CD4-positive, alpha-beta memory T cell (primary cell): ENCODE results near the gene CNTF. TPM values are rescaled to one million over a fixed set of nuclear protein-coding genes. Genes with fewer than 3 reads are reported as not detected.

ENCODE experiments used
- CTCF ChIA-PET: fragments of 350-600 bp; sonication (Branson Sonifier 250); formaldehyde crosslinking; loops from one replicate; lab custom pipeline; 2021; ENCODE audit warnings: inconsistent platforms; ENCODE audit not compliant: partially characterized antibody; lab: Charles Lee
- POLR2A ChIA-PET: fragments of 350-600 bp; sonication (Branson Sonifier 250); formaldehyde crosslinking; loops from one replicate; lab custom pipeline; 2021; ENCODE audit not compliant: partially characterized antibody; lab: Charles Lee
- DNase-seq, 5 donors: peaks; one replicate each; pipeline versions ENCODE4 v3.0.0 to v3.0.0-alpha.2; 2020 to 2022; ENCODE audit warnings: mixed read lengths in 1 of 5
- H3K27ac ChIP-seq: one replicate; pipeline ENCODE4 v1.7.0; 2013; ENCODE audit warnings: low read depth, low read length
- H3K27me3 ChIP-seq: 2 replicates; pipeline ENCODE4 v1.7.0; 2013; ENCODE audit warnings: mild to moderate bottlenecking, low read length, moderate library complexity; ENCODE audit not compliant: insufficient read depth
- H3K36me3 ChIP-seq: 2 replicates; pipeline ENCODE4 v1.7.0; 2013; ENCODE audit warnings: mild to moderate bottlenecking, low read length, moderate library complexity; ENCODE audit not compliant: insufficient read depth
- H3K4me1 ChIP-seq: 2 replicates; pipeline ENCODE4 v1.7.0; 2013; ENCODE audit warnings: mild to moderate bottlenecking, low read length, moderate library complexity; ENCODE audit not compliant: insufficient read depth
- H3K4me3 ChIP-seq, 2 donors: one replicate each; pipeline ENCODE4 v1.7.0; 2013; ENCODE audit warnings: low read length in 2 of 2, mild to moderate bottlenecking in 1 of 2
- H3K9me3 ChIP-seq, 2 donors: one replicate each; pipeline ENCODE4 v1.7.0; 2013; ENCODE audit warnings: low read length in 2 of 2, control low read depth in 1 of 2; ENCODE audit not compliant: control insufficient read depth in 1 of 2
- H3K27ac Mint-ChIP-seq, 7 donors: one replicate each; pipeline ENCODE4 v1.8.0; 2020 to 2021; ENCODE audit warnings: mixed read lengths in 7 of 7, mild to moderate bottlenecking in 6 of 7, inconsistent platforms in 3 of 7, moderate library complexity in 3 of 7
- H3K27me3 Mint-ChIP-seq, 2 donors: one replicate each; pipeline ENCODE4 v1.8.0; 2020 to 2021; ENCODE audit warnings: mixed read lengths in 2 of 2
- H3K36me3 Mint-ChIP-seq, 2 donors: one replicate each; pipeline ENCODE4 v1.8.0; 2020 to 2021; ENCODE audit warnings: mixed read lengths in 2 of 2, inconsistent platforms in 1 of 2, mild to moderate bottlenecking in 1 of 2
- H3K4me1 Mint-ChIP-seq, 4 donors: one replicate each; pipeline ENCODE4 v1.8.0; 2020 to 2021; ENCODE audit warnings: mixed read lengths in 4 of 4, mild to moderate bottlenecking in 1 of 4
- H3K4me3 Mint-ChIP-seq, 8 donors: one replicate each; pipeline ENCODE4 v1.8.0; 2020 to 2021; ENCODE audit warnings: mixed read lengths in 8 of 8, mild to moderate bottlenecking in 7 of 8, moderate library complexity in 6 of 8, inconsistent platforms in 3 of 8
- H3K9me3 Mint-ChIP-seq, 8 donors: one replicate each; pipeline ENCODE4 v1.8.0; 2020 to 2021; ENCODE audit warnings: mixed read lengths in 8 of 8, mild to moderate bottlenecking in 5 of 8, inconsistent platforms in 3 of 8, moderate library complexity in 1 of 8
- intact Hi-C: fragments of 100-400 bp; cut with micrococcal nuclease; formaldehyde crosslinking; loops from one replicate; pipeline ENCODE4 v1.15.1; 2023
- polyA plus RNA-seq, 2 donors: library from polyadenylated mRNA; unstranded; fragments of 300-500 nt; fragmentation: Illumina TruSeq; gene quantifications; one replicate each; pipeline ENCODE4 v1.2.3, GENCODE V29; 2021
- total RNA-seq, 2 experiments: library from RNA; stranded (reverse); gene quantifications; one replicate each; pipeline ENCODE4 v1.2.3, GENCODE V29; 2021

Gene CNTF
- total and polyA plus RNA-seq, 4 experiments from 2014 or later, result 0.10 to 2.9 (median 2.6) TPM; not detected in 1

GRCh38 chr11:58582437-58582836 lies 40.0 kb upstream of the CNTF start:
- peaks cover 10 to 34% of the 10 kb centered on the region in 2 donors for H3K36me3 Mint-ChIP-seq
- intact Hi-C loops, result no loop called here

GRCh38 chr11:58586998-58587397 lies 35.5 kb upstream of the CNTF start:
- H3K4me3 ChIP-seq, result no peak overlapping the region
- no peaks in the 10 kb centered on the region for H3K9me3 ChIP-seq
- intact Hi-C loops, result no loop called here
- Mint-ChIP-seq H3K4me3 (no peak overlapping the region), H3K27me3 (no peaks in the 10 kb centered on the region), H3K4me1 (peaks cover 36 to 46% (median 38%) of the 10 kb centered on the region in 4 donors), H3K36me3 (peaks cover 16 to 21% of the 10 kb centered on the region in 2 donors), H3K27ac (peak overlapping the region in 1 of 7 donors; percentile 1), H3K9me3 (no peaks in the 10 kb centered on the region)
- H3K27ac ChIP-seq, result no peak overlapping the region
- H3K27me3 ChIP-seq, result no peaks in the 10 kb centered on the region
- H3K4me1 ChIP-seq, result peaks cover 34% of the 10 kb centered on the region
- no peak for DNase-seq
- ChIA-PET POLR2A (interaction anchor here (1.6 kb wide), 1 partner anchor 10 kb away, joined by 9 read pairs; the partner anchor contains the start of gene LPXN), CTCF (interaction anchor here (1.1 to 2.3 kb wide), 2 partner anchors 19 to 43 kb away, joined by 3 to 10 read pairs; no protein-coding TSS in a partner anchor)
- peaks cover 10% of the 10 kb centered on the region for H3K36me3 ChIP-seq

More at GRCh38 chr11:58582437-58582836, 40.0 kb upstream of the CNTF start:
- Mint-ChIP-seq H3K27me3 (peaks cover 0 to 3% of the 10 kb centered on the region in 2 donors), H3K27ac (peak overlapping the region in 1 of 7 donors; percentile 3), H3K4me1 (peaks cover 33 to 70% (median 43%) of the 10 kb centered on the region in 4 donors), H3K9me3 (peaks cover 0 to 14% (median 0%) of the 10 kb centered on the region in 8 donors), H3K4me3 (peak overlapping the region in 4 of 8 donors; percentile 13 to 51 (median 28))
- Histone ChIP-seq H3K36me3 (peaks cover 10% of the 10 kb centered on the region), H3K9me3 (no peaks in the 10 kb centered on the region), H3K27me3 (no peaks in the 10 kb centered on the region), H3K4me1 (peaks cover 57% of the 10 kb centered on the region), H3K27ac (no peak overlapping the region), H3K4me3 (no peak overlapping the region)
- DNase-seq, result no peak
- CTCF ChIA-PET, result interaction anchor here (0.7 to 8.6 kb wide), 3 partner anchors 16 to 48 kb away, joined by 3 to 187 read pairs (median 3); no protein-coding TSS in a partner anchor
- POLR2A ChIA-PET, result interaction anchor here (0.8 to 1.9 kb wide), 2 partner anchors 9 to 14 kb away, joined by 3 to 8 read pairs; no protein-coding TSS in a partner anchor

GRCh38 chr11:58591659-58592058 lies 30.8 kb upstream of the CNTF start:
- Histone ChIP-seq H3K4me1 (peaks cover 25% of the 10 kb centered on the region), H3K4me3 (no peak overlapping the region), H3K36me3 (peaks cover 4% of the 10 kb centered on the region), H3K9me3 (no peaks in the 10 kb centered on the region), H3K27me3 (no peaks in the 10 kb centered on the region), H3K27ac (no peak overlapping the region)
- H3K36me3 Mint-ChIP-seq, result peaks cover 31 to 37% of the 10 kb centered on the region in 2 donors
- no peak overlapping the region for H3K4me3 Mint-ChIP-seq
- no peaks in the 10 kb centered on the region for H3K27me3 Mint-ChIP-seq
- no peak for DNase-seq
- H3K27ac Mint-ChIP-seq, result peak overlapping the region in 2 of 7 donors; percentile 23 to 48
- H3K4me1 Mint-ChIP-seq, result peaks cover 43 to 63% (median 51%) of the 10 kb centered on the region in 4 donors
- CTCF ChIA-PET, result interaction anchor here (1.2 kb wide), 1 partner anchor 24 kb away, joined by 4 read pairs; no protein-coding TSS in a partner anchor
- no peaks in the 10 kb centered on the region for H3K9me3 Mint-ChIP-seq
- intact Hi-C loops, result no loop called here
- POLR2A ChIA-PET, result interaction anchor here (0.8 to 1.2 kb wide), 2 partner anchors 37 to 47 kb away, joined by 3 to 5 read pairs; no protein-coding TSS in a partner anchor

DNA sequence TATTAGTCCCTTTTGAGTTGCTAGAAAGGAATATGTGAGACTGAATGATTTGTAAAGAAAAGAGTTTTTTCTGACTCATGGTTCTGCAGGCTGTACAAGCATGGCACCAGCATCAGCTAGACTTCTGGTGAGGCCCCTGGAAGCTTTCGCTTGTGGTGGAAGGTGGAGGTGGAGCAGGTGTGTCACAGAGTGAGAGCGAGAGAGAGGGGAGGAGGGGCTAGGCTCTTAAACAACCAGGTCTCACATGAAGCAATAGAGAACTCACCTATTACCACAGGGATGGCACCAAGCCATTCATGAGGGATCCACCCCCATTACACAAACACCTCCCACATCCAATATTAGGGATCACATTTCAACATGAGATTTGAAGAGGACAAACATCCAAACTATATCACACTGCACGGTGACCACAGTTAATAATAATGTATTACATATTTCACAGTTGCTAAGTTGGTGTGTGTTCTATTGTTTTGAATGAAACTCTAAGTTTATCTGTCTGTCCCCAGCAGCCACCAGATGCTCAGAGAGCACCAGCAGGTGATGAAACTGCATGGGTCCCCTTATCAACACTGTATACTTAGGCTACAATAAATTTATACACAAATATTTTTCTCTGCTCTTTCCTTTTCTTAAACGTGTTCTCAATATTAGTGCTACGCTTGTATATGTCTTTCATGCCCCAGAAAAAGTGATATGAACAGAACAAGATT lies 29.5 kb upstream of the CNTF start:
- H3K4me3 ChIP-seq, result no peak overlapping the region
- H3K27ac ChIP-seq, result no peak overlapping the region
- no peaks in the 10 kb centered on the region for H3K9me3 ChIP-seq
- peaks cover 50 to 65% (median 56%) of the 10 kb centered on the region in 4 donors for H3K4me1 Mint-ChIP-seq
- no peaks in the 10 kb centered on the region for H3K9me3 Mint-ChIP-seq
- CTCF ChIA-PET, result interaction anchor here (1.1 to 2.2 kb wide), 2 partner anchors 12 to 24 kb away, joined by 4 to 9 read pairs; no protein-coding TSS in a partner anchor
- intact Hi-C loops, result no loop called here
- peaks cover 38% of the 10 kb centered on the region for H3K4me1 ChIP-seq
- H3K27me3 Mint-ChIP-seq, result no peaks in the 10 kb centered on the region
- peaks cover 29 to 36% of the 10 kb centered on the region in 2 donors for H3K36me3 Mint-ChIP-seq
- no peaks in the 10 kb centered on the region for H3K27me3 ChIP-seq
- H3K27ac Mint-ChIP-seq, result peak overlapping the region in 4 of 7 donors; percentile 37 to 53 (median 40)
- no peaks in the 10 kb centered on the region for H3K36me3 ChIP-seq
- peak in 1 of 5 donors; percentile 38 for DNase-seq
- H3K4me3 Mint-ChIP-seq, result peak overlapping the region in 2 of 8 donors; percentile 2 to 20
- POLR2A ChIA-PET, result interaction anchor here (1.0 to 1.2 kb wide), 2 partner anchors 19 to 38 kb away, joined by 3 read pairs; no protein-coding TSS in a partner anchor

DNA sequence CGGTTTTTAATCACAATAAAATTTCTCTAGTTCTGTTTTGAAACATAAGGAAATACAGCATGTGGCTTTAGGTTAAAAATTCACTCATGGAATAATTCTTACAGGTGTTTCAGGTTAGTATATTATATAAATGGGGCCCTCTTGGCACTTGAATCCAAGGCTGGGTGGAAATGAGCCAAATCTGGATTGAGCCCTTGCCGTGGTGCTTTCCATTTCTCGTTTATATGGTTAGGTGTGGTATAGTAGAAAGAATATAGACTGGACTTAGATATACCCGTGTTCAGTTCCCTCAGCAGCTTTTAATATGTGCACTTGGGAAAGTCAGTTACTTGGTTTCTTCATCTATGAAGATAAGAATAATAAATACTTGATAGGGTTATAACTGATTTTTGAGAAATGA lies 27.6 kb upstream of the CNTF start:
- Histone ChIP-seq H3K36me3 (no peaks in the 10 kb centered on the region), H3K27me3 (no peaks in the 10 kb centered on the region), H3K27ac (no peak overlapping the region), H3K4me1 (peaks cover 53% of the 10 kb centered on the region), H3K9me3 (no peaks in the 10 kb centered on the region), H3K4me3 (no peak overlapping the region)
- no peak for DNase-seq
- Mint-ChIP-seq H3K9me3 (no peaks in the 10 kb centered on the region), H3K36me3 (peaks cover 38% of the 10 kb centered on the region in 2 donors), H3K4me3 (no peak overlapping the region), H3K27ac (peak overlapping the region in 1 of 7 donors; percentile 8), H3K27me3 (no peaks in the 10 kb centered on the region), H3K4me1 (peaks cover 53 to 85% (median 66%) of the 10 kb centered on the region in 4 donors)
- intact Hi-C loops, result no loop called here
- ChIA-PET CTCF (interaction anchor here (0.7 to 2.2 kb wide), 2 partner anchors 10 to 791 kb away, joined by 3 to 9 read pairs; no protein-coding TSS in a partner anchor), POLR2A (no interaction called here)

- H3K9me3 Mint-ChIP-seq, result no peaks in the 10 kb centered on the region
- Histone ChIP-seq H3K27me3 (no peaks in the 10 kb centered on the region), H3K27ac (no peak overlapping the region), H3K9me3 (no peaks in the 10 kb centered on the region), H3K36me3 (no peaks in the 10 kb centered on the region), H3K4me3 (no peak overlapping the region), H3K4me1 (peaks cover 63% of the 10 kb centered on the region)
- H3K36me3 Mint-ChIP-seq, result peaks cover 40 to 42% of the 10 kb centered on the region in 2 donors
- peak overlapping the region in 4 of 7 donors; percentile 30 to 70 (median 42) for H3K27ac Mint-ChIP-seq
- ChIA-PET CTCF (interaction anchor here (1.9 kb wide), 1 partner anchor 56 kb away, joined by 4 read pairs; no protein-coding TSS in a partner anchor), POLR2A (no interaction called here)
- no peaks in the 10 kb centered on the region for H3K27me3 Mint-ChIP-seq
- H3K4me3 Mint-ChIP-seq, result peak overlapping the region in 2 of 8 donors; percentile 32 to 61
- intact Hi-C loops, result no loop called here
- peaks cover 56 to 92% (median 72%) of the 10 kb centered on the region in 4 donors for H3K4me1 Mint-ChIP-seq
- DNase-seq, result no peak
Observed at GRCh38 chr11:58596621-58597020, 25.8 kb upstream of the CNTF start.
